Measurements from ENCODE around the gene TOLLIP. TPM values are rescaled to one million over a fixed set of nuclear protein-coding genes. Genes with fewer than 3 reads are reported as not detected.
"Not testable (repeated sequence)": the region's sequence is repeated elsewhere in the genome, so short reads cannot be mapped to it uniquely, and the experiment has no call there.

Gene TOLLIP
- total RNA-seq, 1 donor from 2014 or later: 42.9 TPM

DNA sequence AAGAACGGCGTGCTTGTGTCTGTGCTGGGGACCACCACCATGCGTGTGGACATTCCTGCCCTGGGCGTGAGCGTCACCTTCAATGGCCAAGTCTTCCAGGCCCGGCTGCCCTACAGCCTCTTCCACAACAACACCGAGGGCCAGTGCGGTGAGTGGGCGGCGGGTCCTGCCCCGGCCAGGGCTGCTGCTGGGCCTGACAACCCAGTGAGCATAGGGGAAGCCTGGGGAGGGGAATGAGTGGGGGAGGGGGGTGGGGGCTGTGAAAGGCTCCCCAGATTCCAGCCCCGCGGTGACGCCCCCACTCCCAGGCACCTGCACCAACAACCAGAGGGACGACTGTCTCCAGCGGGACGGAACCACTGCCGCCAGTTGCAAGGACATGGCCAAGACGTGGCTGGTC lies 54.7 kb downstream of the TOLLIP start:
- DNase-seq (ENCODE audit: low spot score): no peak
- peaks cover 10% of the 10 kb centered on the region for H3K9me3 Mint-ChIP-seq
- H3K4me1 Mint-ChIP-seq (ENCODE audit: low read depth): no peaks in the 10 kb centered on the region
- no peaks in the 10 kb centered on the region for H3K36me3 Mint-ChIP-seq (ENCODE audit: low read depth)
- intact Hi-C loops (cut with micrococcal nuclease): no loop called here
- no peak overlapping the region for H3K27ac Mint-ChIP-seq
- H3K27me3 Mint-ChIP-seq (ENCODE audit: insufficient read depth): no peaks in the 10 kb centered on the region
- H3K4me3 Mint-ChIP-seq: no peak overlapping the region

GRCh38 chr11:1254086-1254648 lies 55.3 kb downstream of the TOLLIP start:
- peaks cover 13% of the 10 kb centered on the region for H3K9me3 Mint-ChIP-seq
- no peak for DNase-seq (ENCODE audit: low spot score)
- H3K4me1 Mint-ChIP-seq (ENCODE audit: low read depth): no peaks in the 10 kb centered on the region
- no peak overlapping the region for H3K27ac Mint-ChIP-seq
- H3K4me3 Mint-ChIP-seq: no peak overlapping the region
- H3K36me3 Mint-ChIP-seq (ENCODE audit: low read depth): no peaks in the 10 kb centered on the region
- intact Hi-C loops (cut with micrococcal nuclease): no loop called here
- no peaks in the 10 kb centered on the region for H3K27me3 Mint-ChIP-seq (ENCODE audit: insufficient read depth)

- Mint-ChIP-seq H3K27me3 (ENCODE audit: insufficient read depth) (no peaks in the 10 kb centered on the region), H3K4me3 (no peak overlapping the region), H3K9me3 (peaks cover 13% of the 10 kb centered on the region), H3K4me1 (ENCODE audit: low read depth) (no peaks in the 10 kb centered on the region), H3K27ac (no peak overlapping the region), H3K36me3 (ENCODE audit: low read depth) (no peaks in the 10 kb centered on the region)
- intact Hi-C loops (cut with micrococcal nuclease): no loop called here
- no peak for DNase-seq (ENCODE audit: low spot score)
Measured at GRCh38 chr11:1253103-1253485, 56.3 kb downstream of the TOLLIP start.

- Mint-ChIP-seq H3K4me3 (no peak overlapping the region), H3K36me3 (ENCODE audit: low read depth) (no peaks in the 10 kb centered on the region), H3K27me3 (ENCODE audit: insufficient read depth) (no peaks in the 10 kb centered on the region), H3K9me3 (peaks cover 13% of the 10 kb centered on the region), H3K4me1 (ENCODE audit: low read depth) (no peaks in the 10 kb centered on the region), H3K27ac (no peak overlapping the region)
- intact Hi-C loops (cut with micrococcal nuclease): no loop called here
- no peak for DNase-seq (ENCODE audit: low spot score)
Measured at GRCh38 chr11:1252371-1253102, 56.9 kb downstream of the TOLLIP start.

DNA sequence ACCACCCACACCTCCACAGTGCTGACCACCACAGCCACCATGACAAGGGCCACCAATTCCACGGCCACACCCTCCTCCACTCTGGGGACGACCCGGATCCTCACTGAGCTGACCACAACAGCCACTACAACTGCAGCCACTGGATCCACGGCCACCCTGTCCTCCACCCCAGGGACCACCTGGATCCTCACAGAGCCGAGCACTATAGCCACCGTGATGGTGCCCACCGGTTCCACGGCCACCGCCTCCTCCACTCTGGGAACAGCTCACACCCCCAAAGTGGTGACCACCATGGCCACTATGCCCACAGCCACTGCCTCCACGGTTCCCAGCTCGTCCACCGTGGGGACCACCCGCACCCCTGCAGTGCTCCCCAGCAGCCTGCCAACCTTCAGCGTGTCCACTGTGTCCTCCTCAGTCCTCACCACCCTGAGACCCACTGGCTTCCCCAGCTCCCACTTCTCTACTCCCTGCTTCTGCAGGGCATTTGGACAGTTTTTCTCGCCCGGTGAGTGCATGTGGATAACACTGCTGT lies 58.1 kb downstream of the TOLLIP start:
- Mint-ChIP-seq H3K4me1 (ENCODE audit: low read depth) (no peaks in the 10 kb centered on the region), H3K36me3 (ENCODE audit: low read depth) (no peaks in the 10 kb centered on the region), H3K27ac (no peak overlapping the region), H3K9me3 (peaks cover 13% of the 10 kb centered on the region), H3K27me3 (ENCODE audit: insufficient read depth) (no peaks in the 10 kb centered on the region), H3K4me3 (no peak overlapping the region)
- no peak for DNase-seq (ENCODE audit: low spot score)
- intact Hi-C loops (cut with micrococcal nuclease): no loop called here

GRCh38 chr11:1250411-1250810 lies 59.0 kb downstream of the TOLLIP start:
- DNase-seq (ENCODE audit: low spot score); H3K4me1 Mint-ChIP-seq (ENCODE audit: low read depth); H3K4me3 Mint-ChIP-seq; H3K36me3 Mint-ChIP-seq (ENCODE audit: low read depth); intact Hi-C loops (cut with micrococcal nuclease); H3K27me3 Mint-ChIP-seq (ENCODE audit: insufficient read depth); H3K27ac Mint-ChIP-seq: not testable (repeated sequence)
- peaks cover 13% of the 10 kb centered on the region for H3K9me3 Mint-ChIP-seq

DNA sequence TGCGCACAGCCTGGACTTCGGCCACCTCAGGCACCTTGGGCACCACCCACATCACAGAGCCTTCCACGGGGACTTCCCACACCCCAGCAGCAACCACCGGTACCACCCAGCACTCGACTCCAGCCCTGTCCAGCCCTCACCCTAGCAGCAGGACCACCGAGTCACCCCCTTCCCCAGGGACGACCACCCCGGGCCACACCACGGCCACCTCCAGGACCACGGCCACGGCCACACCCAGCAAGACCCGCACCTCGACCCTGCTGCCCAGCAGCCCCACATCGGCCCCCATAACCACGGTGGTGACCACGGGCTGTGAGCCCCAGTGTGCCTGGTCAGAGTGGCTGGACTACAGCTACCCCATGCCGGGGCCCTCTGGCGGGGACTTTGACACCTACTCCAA lies 60.5 kb downstream of the TOLLIP start:
- intact Hi-C loops (cut with micrococcal nuclease); H3K36me3 Mint-ChIP-seq (ENCODE audit: low read depth); H3K27ac Mint-ChIP-seq; H3K27me3 Mint-ChIP-seq (ENCODE audit: insufficient read depth); DNase-seq (ENCODE audit: low spot score); H3K4me3 Mint-ChIP-seq; H3K4me1 Mint-ChIP-seq (ENCODE audit: low read depth): not testable (repeated sequence)
- H3K9me3 Mint-ChIP-seq: peaks cover 13% of the 10 kb centered on the region

- intact Hi-C loops (cut with micrococcal nuclease); H3K4me3 Mint-ChIP-seq; H3K27me3 Mint-ChIP-seq (ENCODE audit: insufficient read depth); H3K36me3 Mint-ChIP-seq (ENCODE audit: low read depth); DNase-seq (ENCODE audit: low spot score); H3K27ac Mint-ChIP-seq; H3K4me1 Mint-ChIP-seq (ENCODE audit: low read depth): not testable (repeated sequence)
- peaks cover 11% of the 10 kb centered on the region for H3K9me3 Mint-ChIP-seq
Measured at GRCh38 chr11:1247026-1247425, 62.4 kb downstream of the TOLLIP start.

GRCh38 chr11:1246301-1246700 lies 63.1 kb downstream of the TOLLIP start:
- H3K27ac Mint-ChIP-seq; H3K36me3 Mint-ChIP-seq (ENCODE audit: low read depth); H3K4me1 Mint-ChIP-seq (ENCODE audit: low read depth); DNase-seq (ENCODE audit: low spot score); H3K27me3 Mint-ChIP-seq (ENCODE audit: insufficient read depth); intact Hi-C loops (cut with micrococcal nuclease); H3K4me3 Mint-ChIP-seq: not testable (repeated sequence)
- H3K9me3 Mint-ChIP-seq: peaks cover 14% of the 10 kb centered on the region

GRCh38 chr11:1245717-1246116 lies 63.7 kb downstream of the TOLLIP start:
- intact Hi-C loops (cut with micrococcal nuclease); H3K9me3 Mint-ChIP-seq; H3K36me3 Mint-ChIP-seq (ENCODE audit: low read depth); H3K4me3 Mint-ChIP-seq; DNase-seq (ENCODE audit: low spot score); H3K27ac Mint-ChIP-seq; H3K4me1 Mint-ChIP-seq (ENCODE audit: low read depth); H3K27me3 Mint-ChIP-seq (ENCODE audit: insufficient read depth): not testable (repeated sequence)

DNA sequence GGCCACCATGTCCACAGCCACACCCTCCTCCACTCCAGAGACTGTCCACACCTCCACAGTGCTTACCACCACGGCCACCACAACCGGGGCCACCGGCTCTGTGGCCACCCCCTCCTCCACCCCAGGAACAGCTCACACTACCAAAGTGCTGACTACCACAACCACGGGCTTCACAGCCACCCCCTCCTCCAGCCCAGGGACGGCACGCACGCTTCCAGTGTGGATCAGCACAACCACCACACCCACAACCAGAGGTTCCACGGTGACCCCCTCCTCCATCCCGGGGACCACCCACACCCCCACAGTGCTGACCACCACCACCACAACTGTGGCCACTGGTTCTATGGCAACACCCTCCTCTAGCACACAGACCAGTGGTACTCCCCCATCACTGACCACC lies 64.9 kb downstream of the TOLLIP start:
- intact Hi-C loops (cut with micrococcal nuclease); H3K36me3 Mint-ChIP-seq (ENCODE audit: low read depth); H3K27ac Mint-ChIP-seq; H3K27me3 Mint-ChIP-seq (ENCODE audit: insufficient read depth); H3K4me3 Mint-ChIP-seq; H3K9me3 Mint-ChIP-seq; H3K4me1 Mint-ChIP-seq (ENCODE audit: low read depth); DNase-seq (ENCODE audit: low spot score): not testable (repeated sequence)

- intact Hi-C loops (cut with micrococcal nuclease); H3K36me3 Mint-ChIP-seq (ENCODE audit: low read depth); H3K4me3 Mint-ChIP-seq; H3K4me1 Mint-ChIP-seq (ENCODE audit: low read depth); H3K27ac Mint-ChIP-seq; DNase-seq (ENCODE audit: low spot score); H3K9me3 Mint-ChIP-seq; H3K27me3 Mint-ChIP-seq (ENCODE audit: insufficient read depth): not testable (repeated sequence)
Measured at GRCh38 chr11:1243521-1243920, 65.9 kb downstream of the TOLLIP start.

DNA sequence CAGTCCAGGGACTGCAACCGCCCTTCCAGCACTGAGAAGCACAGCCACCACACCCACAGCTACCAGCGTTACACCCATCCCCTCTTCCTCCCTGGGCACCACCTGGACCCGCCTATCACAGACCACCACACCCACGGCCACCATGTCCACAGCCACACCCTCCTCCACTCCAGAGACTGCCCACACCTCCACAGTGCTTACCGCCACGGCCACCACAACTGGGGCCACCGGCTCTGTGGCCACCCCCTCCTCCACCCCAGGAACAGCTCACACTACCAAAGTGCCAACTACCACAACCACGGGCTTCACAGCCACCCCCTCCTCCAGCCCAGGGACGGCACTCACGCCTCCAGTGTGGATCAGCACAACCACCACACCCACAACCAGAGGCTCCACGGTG lies 66.7 kb downstream of the TOLLIP start:
- H3K4me3 Mint-ChIP-seq; H3K27me3 Mint-ChIP-seq (ENCODE audit: insufficient read depth); H3K9me3 Mint-ChIP-seq; intact Hi-C loops (cut with micrococcal nuclease); DNase-seq (ENCODE audit: low spot score); H3K27ac Mint-ChIP-seq; H3K36me3 Mint-ChIP-seq (ENCODE audit: low read depth); H3K4me1 Mint-ChIP-seq (ENCODE audit: low read depth): not testable (repeated sequence)
